Transverse colon (tissue), 4 donors: ENCODE data around the gene DNAJB6. TPM values are rescaled to one million over a fixed set of nuclear protein-coding genes. Genes with fewer than 3 reads are reported as not detected.

Experiments used
- DNase-seq: peaks from one replicate; pipeline ENCODE4 v3.0.0-alpha.2; 2019
- H3K27ac ChIP-seq, 4 donors: fragments of 200-600 bp; sonication (generic); 2 replicates each; pipeline ENCODE4 v1.5.1; 2016 to 2018; ENCODE audit warnings: inconsistent platforms in 4 of 4
- H3K27me3 ChIP-seq: fragments of 200-600 bp; sonication (generic); 2 replicates; pipeline ENCODE4 v1.5.1; 2017; ENCODE audit warnings: inconsistent platforms
- H3K36me3 ChIP-seq, 4 donors: fragments of 200-600 bp; sonication (generic); 2 replicates each; pipeline ENCODE4 v1.5.1; 2017 to 2019; ENCODE audit warnings: inconsistent platforms in 4 of 4
- H3K4me1 ChIP-seq, 4 donors: fragments of 200-600 bp; sonication (generic); 2 replicates each; pipeline ENCODE4 v1.5.1; 2017 to 2020; ENCODE audit warnings: inconsistent platforms in 4 of 4
- H3K4me3 ChIP-seq, 4 donors: fragments of 200-600 bp; sonication (generic); 1 replicate in 1 of 4; 2 replicates in 3 of 4; pipeline versions ENCODE4 v1.5.1 to v1.6.1; 2017 to 2019; ENCODE audit warnings: inconsistent platforms in 4 of 4
- H3K9me3 ChIP-seq, 2 donors: fragments of 200-600 bp; sonication (generic); 2 replicates each; pipeline ENCODE4 v1.5.1; 2017 to 2019; ENCODE audit warnings: inconsistent platforms in 2 of 2
- CTCF ChIP-seq, 5 experiments: fragments of 200-600 bp in 3 of 5; fragments of 450-650 bp in 2 of 5; sonication (generic) in 3 of 5; IDR thresholded peaks; 1 replicate in 2 of 5; 2 replicates in 3 of 5; pipeline ENCODE4 v1.5.1; 2016 to 2017; ENCODE audit warnings: antibody characterized with exemption in 5 of 5, inconsistent platforms in 3 of 5, mild to moderate bottlenecking in 2 of 5, moderate library complexity in 1 of 5
- EP300 ChIP-seq: sonication (generic); formaldehyde crosslinking; IDR thresholded peaks from one replicate; pipeline ENCODE4 v1.6.1; 2017; ENCODE audit warnings: antibody characterized with exemption, low read depth
- POLR2A ChIP-seq: fragments of 450-650 bp; IDR thresholded peaks from one replicate; pipeline ENCODE4 v1.6.1; 2016; ENCODE audit warnings: antibody characterized with exemption, mild to moderate bottlenecking, moderate library complexity
- POLR2AphosphoS5 ChIP-seq, 3 donors: sonication (generic); formaldehyde crosslinking; IDR thresholded peaks; one replicate each; pipeline ENCODE4 v1.6.1; 2016; ENCODE audit warnings: antibody characterized with exemption in 3 of 3
- WGBS, 2 donors: methylation state at CpG; one replicate each; pipeline ENCODE4 v1.1.5; 2018; ENCODE audit warnings: low coverage in 1 of 2; 5-methylcytosine and 5-hydroxymethylcytosine counted together
- in situ Hi-C, 4 donors: fragments of 200-750 bp; cut with MboI; loops; one replicate each; pipeline versions ENCODE4 v1.15.0 to v1.15.1; 2017; ENCODE audit warnings: low sequenced_read_pairs in 3 of 4, low pct_ligation_motif_present in 1 of 4, low pct_unique_long_range_greater_than_20kb in 1 of 4
- intact Hi-C: fragments of 100-400 bp; cut with DNase I; formaldehyde crosslinking; loops from one replicate; pipeline ENCODE4 v1.15.1; 2023; ENCODE audit warnings: low total_unique reads
- total RNA-seq, 4 donors: library from RNA; depleted of rRNA; stranded (reverse); fragments of >200 nt; gene quantifications; one replicate each; pipeline ENCODE4 v1.1.0, GENCODE V29; 2016

DNAJB6 gene
- total RNA-seq, 4 donors from 2014 or later, result 47.0 to 87.6 (median 60.5) TPM

- Histone ChIP-seq H3K9me3 (no peaks in the 10 kb centered on the region), H3K27me3 (no peaks in the 10 kb centered on the region), H3K4me1 (peaks cover 6 to 46% (median 23%) of the 10 kb centered on the region in 4 donors), H3K36me3 (peaks cover 0 to 8% (median 4%) of the 10 kb centered on the region in 4 donors), H3K27ac (peak overlapping the region in 1 of 4 donors; percentile 23), H3K4me3 (no peak overlapping the region)
- TF ChIP-seq POLR2AphosphoS5 (IDR thresholded peaks at IDR 0.05) (no peak), CTCF (IDR thresholded peaks at IDR 0.05) (no peak), POLR2A (no peak), EP300 (no peak)
- no peak for DNase-seq
- WGBS, 2 donors, result 80 to 81% methylated on average over 6 to 24 of the region's 24 CpGs
- in situ Hi-C loops (no loop called here), intact Hi-C loops (no loop called here)
Observed at GRCh38 chr7:157357129-157358040, 20.6 kb downstream of the DNAJB6 start.

GRCh38 chr7:157358041-157358752 is 21.4 kb downstream of the DNAJB6 start:
- peaks cover 0 to 12% (median 5%) of the 10 kb centered on the region in 4 donors for H3K36me3 ChIP-seq
- H3K27ac ChIP-seq, result peak overlapping the region in 1 of 4 donors; percentile 23
- TF ChIP-seq POLR2AphosphoS5 (IDR thresholded peaks at IDR 0.05) (no peak), CTCF (IDR thresholded peaks at IDR 0.05) (no peak), POLR2A (no peak), EP300 (no peak)
- intact Hi-C loops (no loop called here), in situ Hi-C loops (no loop called here)
- peaks cover 6 to 38% (median 19%) of the 10 kb centered on the region in 4 donors for H3K4me1 ChIP-seq
- H3K9me3 ChIP-seq, result no peaks in the 10 kb centered on the region
- WGBS, 2 donors, result 80 to 84% methylated on average over 3 to 13 of the region's 13 CpGs
- no peak overlapping the region for H3K4me3 ChIP-seq
- no peaks in the 10 kb centered on the region for H3K27me3 ChIP-seq
- no peak for DNase-seq

GRCh38 chr7:157358753-157359096 is 21.9 kb downstream of the DNAJB6 start:
- TF ChIP-seq CTCF (IDR thresholded peaks at IDR 0.05), result no peak
- Histone ChIP-seq H3K36me3 (peaks cover 0 to 18% (median 7%) of the 10 kb centered on the region in 4 donors), H3K4me3 (no peak overlapping the region), H3K27me3 (no peaks in the 10 kb centered on the region), H3K27ac (no peak overlapping the region), H3K9me3 (no peaks in the 10 kb centered on the region), H3K4me1 (peaks cover 6 to 34% (median 19%) of the 10 kb centered on the region in 4 donors)
- DNase-seq, result no peak
- WGBS, 2 donors, result 88% methylated on average over 4 of the region's 4 CpGs; no CpG with 5 or more reads in 1 of the 2 donors
- in situ Hi-C loops (no loop called here), intact Hi-C loops (no loop called here)

- H3K4me3 ChIP-seq, result no peak overlapping the region
- H3K36me3 ChIP-seq, result peaks cover 0 to 26% (median 11%) of the 10 kb centered on the region in 4 donors
- WGBS, 2 donors, result 95% methylated on average over 5 of the region's 5 CpGs; no CpG with 5 or more reads in 1 of the 2 donors
- in situ Hi-C loops (no loop called here), intact Hi-C loops (no loop called here)
- H3K27me3 ChIP-seq, result no peaks in the 10 kb centered on the region
- TF ChIP-seq EP300 (no peak), POLR2AphosphoS5 (IDR thresholded peaks at IDR 0.05) (no peak)
- no peak overlapping the region for H3K27ac ChIP-seq
- no peak for DNase-seq
- H3K9me3 ChIP-seq, result no peaks in the 10 kb centered on the region
- H3K4me1 ChIP-seq, result peaks cover 6 to 32% (median 19%) of the 10 kb centered on the region in 4 donors
Observed at GRCh38 chr7:157359581-157359980, 22.8 kb downstream of the DNAJB6 start.
